DND-41 (cell line): ENCODE measurements around the gene RIPOR3.
"Not testable (repeated sequence)": the region's sequence is repeated elsewhere in the genome, so short reads cannot be mapped to it uniquely, and the experiment has no call there.

Source experiments
- ATAC-seq: fragments of 200-7000 bp; cut with Tn5 transposase; 3 replicates; pipeline ENCODE4 v1.9.1; 2021; ENCODE audit warnings: low read depth; ENCODE audit not compliant: insufficient read depth
- DNase-seq: peaks from one replicate; pipeline ENCODE4 v3.0.0-alpha.2; 2020
- H2AFZ ChIP-seq: 2 replicates; pipeline ENCODE4 v1.6.0; 2012; ENCODE audit warnings: low read depth, low read length
- H3K27ac ChIP-seq: 2 replicates; pipeline ENCODE4 v1.5.1; 2012; ENCODE audit warnings: low read length, inconsistent platforms
- H3K27me3 ChIP-seq: fragments of 200-600 bp; sonication (generic); 2 replicates; pipeline ENCODE4 v1.6.0; 2012; ENCODE audit warnings: low read length, mild to moderate bottlenecking, inconsistent platforms; ENCODE audit not compliant: insufficient read depth, poor library complexity
- H3K36me3 ChIP-seq: 2 replicates; pipeline ENCODE4 v1.5.1; 2012; ENCODE audit warnings: low read length, inconsistent platforms; ENCODE audit not compliant: insufficient read depth
- H3K4me1 ChIP-seq: 2 replicates; pipeline ENCODE4 v1.5.1; 2012; ENCODE audit warnings: mild to moderate bottlenecking, low read length; ENCODE audit not compliant: insufficient read depth
- H3K4me2 ChIP-seq: 2 replicates; pipeline ENCODE4 v1.6.0; 2012; ENCODE audit warnings: mild to moderate bottlenecking, moderate library complexity, low read length, inconsistent platforms; ENCODE audit not compliant: insufficient read depth
- H3K4me3 ChIP-seq, 2 experiments: fragments of 200-600 bp in 1 of 2; shearing (Covaris generic) in 1 of 2; 2 replicates each; pipeline ENCODE4 v1.5.1; 2012 to 2016; ENCODE audit warnings: inconsistent platforms in 2 of 2, low read length in 2 of 2, mild to moderate bottlenecking in 2 of 2, low read depth in 1 of 2, moderate library complexity in 1 of 2
- H3K79me2 ChIP-seq: 2 replicates; pipeline ENCODE4 v1.6.0; 2012; ENCODE audit warnings: low read length, inconsistent platforms; ENCODE audit not compliant: insufficient read depth
- H3K9ac ChIP-seq: 2 replicates; pipeline ENCODE4 v1.6.0; 2012; ENCODE audit warnings: low read depth, mild to moderate bottlenecking, inconsistent platforms, low read length, moderate library complexity
- H3K9me3 ChIP-seq: 2 replicates; pipeline ENCODE4 v1.5.1; 2012; ENCODE audit warnings: low read length, moderate library complexity, mild to moderate bottlenecking, inconsistent platforms; ENCODE audit not compliant: insufficient read depth, severe bottlenecking
- H4K20me1 ChIP-seq: 2 replicates; pipeline ENCODE4 v1.6.0; 2012; ENCODE audit warnings: low read length; ENCODE audit not compliant: insufficient read depth
- CTCF ChIP-seq: IDR thresholded peaks from 2 replicates; pipeline ENCODE4 v1.5.1; 2012; ENCODE audit warnings: borderline replicate concordance, low read length, moderate library complexity, mild to moderate bottlenecking; ENCODE audit not compliant: poor library complexity, severe bottlenecking; ENCODE audit errors: extremely low read depth
- EZH2 ChIP-seq: IDR thresholded peaks from 3 replicates; pipeline ENCODE4 v1.6.1; 2012; ENCODE audit warnings: borderline replicate concordance, low read depth, mild to moderate bottlenecking, moderate library complexity, low read length, inconsistent platforms; ENCODE audit not compliant: severe bottlenecking

RIPOR3 gene

GRCh38 chr20:50678169-50678898, 13.0 kb downstream of the RIPOR3 start:
- H3K9ac ChIP-seq: no peak overlapping the region
- no peak overlapping the region for H3K27ac ChIP-seq
- no peak for ATAC-seq

GRCh38 chr20:50676858-50677257, 14.5 kb downstream of the RIPOR3 start:
- Histone ChIP-seq H2AFZ (no peak overlapping the region), H4K20me1 (0 out of 2 replicates have a peak, but pooled peaks cover 3% of the 10 kb centered on the region), H3K36me3 (no peaks in the 10 kb centered on the region), H3K9me3 (no peaks in the 10 kb centered on the region), H3K9ac (no peak overlapping the region), H3K27me3 (peaks cover 9% of the 10 kb centered on the region), H3K4me3 (no peak overlapping the region), H3K79me2 (no peaks in the 10 kb centered on the region), H3K27ac (no peak overlapping the region), H3K4me1 (no peaks in the 10 kb centered on the region), H3K4me2 (no peak overlapping the region)
- no peak for TF ChIP-seq CTCF
- no peak for TF ChIP-seq EZH2
- ATAC-seq (no peak), DNase-seq (no peak)

More at GRCh38 chr20:50678169-50678898, 13.0 kb downstream of the RIPOR3 start:
- Histone ChIP-seq H3K27me3 (peaks cover 9% of the 10 kb centered on the region), H3K4me3 (no peak overlapping the region), H3K4me2 (no peak overlapping the region), H3K9me3 (no peaks in the 10 kb centered on the region), H3K79me2 (no peaks in the 10 kb centered on the region), H3K4me1 (no peaks in the 10 kb centered on the region), H3K36me3 (no peaks in the 10 kb centered on the region), H4K20me1 (no peaks in the 10 kb centered on the region), H2AFZ (no peak overlapping the region)
- TF ChIP-seq EZH2: no peak
- no peak for TF ChIP-seq CTCF
- no peak for DNase-seq

- ATAC-seq, H3K27ac ChIP-seq, H3K4me2 ChIP-seq, H4K20me1 ChIP-seq, H3K9me3 ChIP-seq, H3K4me3 ChIP-seq, H3K9ac ChIP-seq, DNase-seq, H3K36me3 ChIP-seq, H3K79me2 ChIP-seq, H3K4me1 ChIP-seq, H2AFZ ChIP-seq, H3K27me3 ChIP-seq: not testable (repeated sequence)
Measured at GRCh38 chr20:50676377-50676731, 15.0 kb downstream of the RIPOR3 start.

- Histone ChIP-seq H3K9me3 (no peaks in the 10 kb centered on the region), H3K4me2 (no peak overlapping the region), H3K27me3 (peaks cover 9% of the 10 kb centered on the region), H3K79me2 (no peaks in the 10 kb centered on the region), H3K27ac (no peak overlapping the region), H3K9ac (no peak overlapping the region), H3K4me1 (no peaks in the 10 kb centered on the region), H3K36me3 (no peaks in the 10 kb centered on the region), H4K20me1 (0 out of 2 replicates have a peak, but pooled peaks cover 3% of the 10 kb centered on the region), H3K4me3 (no peak overlapping the region), H2AFZ (peak overlapping the region; percentile 5; the same call in 1 of the 2 replicates)
- DNase-seq (no peak), ATAC-seq (no peak)
- TF ChIP-seq EZH2 (no peak), CTCF (no peak)
Measured at GRCh38 chr20:50675671-50676376, 15.5 kb downstream of the RIPOR3 start.
